ENCODE measurements around the gene PRR23E. TPM values are rescaled to one million over a fixed set of nuclear protein-coding genes. Genes with fewer than 3 reads are reported as not detected.

PRR23E gene
- total and polyA plus RNA-seq, 10 of the 15 experiments (the other 5 are each of a cell fraction or from before 2014, with no cell fraction given): not detected

DNA sequence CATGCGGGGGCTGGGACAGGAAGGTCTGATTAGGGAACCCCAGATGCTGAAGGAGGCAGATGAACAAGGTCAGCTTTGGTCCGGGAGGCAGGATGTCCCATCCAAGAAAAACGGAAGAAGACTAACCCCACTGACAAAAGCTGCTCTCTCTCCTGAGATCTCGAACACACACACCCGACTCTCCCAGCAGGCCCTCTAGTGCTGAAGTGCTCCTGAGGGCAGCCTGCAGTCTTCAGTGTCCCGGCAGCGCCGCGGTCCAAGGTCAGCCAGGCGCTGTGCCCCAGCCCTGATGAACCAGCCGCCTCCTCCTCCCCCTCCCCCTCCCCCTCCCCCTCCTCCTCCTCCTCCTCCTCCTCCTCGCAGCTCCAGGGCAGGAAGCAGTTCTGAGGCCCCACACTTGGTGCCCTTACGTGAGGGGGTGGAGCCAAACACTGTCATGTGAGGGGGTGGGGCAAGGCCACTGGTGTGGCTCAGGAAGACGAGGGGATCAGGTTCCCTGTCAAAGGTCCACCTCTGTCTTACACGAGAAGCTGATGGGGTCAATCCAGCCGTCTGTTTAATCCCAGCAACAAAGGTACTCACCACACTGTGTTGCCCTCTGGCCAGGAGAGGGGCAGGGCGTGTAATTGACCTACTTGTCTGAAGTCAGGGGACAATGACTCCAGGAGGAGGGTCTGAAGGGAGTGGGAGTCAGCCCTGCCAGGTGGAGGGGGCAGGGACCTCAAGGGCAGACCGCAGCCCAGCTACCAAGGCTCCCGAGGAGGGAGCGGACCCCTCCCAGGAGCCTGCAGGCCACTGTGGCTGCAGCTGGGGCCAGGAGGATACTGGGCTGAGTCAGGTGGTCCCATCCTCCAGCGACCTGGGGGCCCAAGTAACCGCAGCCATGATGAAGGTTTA is 34.3 kb downstream of the PRR23E start (continued):
- TF ChIP-seq CREB1 (IDR thresholded peaks at IDR 0.05; ENCODE audit: low read depth): no peak
- TF ChIP-seq POLR2AphosphoS5 (IDR thresholded peaks at IDR 0.05; ENCODE audit: low read length): no peak
- no peak for TF ChIP-seq MEF2B (IDR thresholded peaks at IDR 0.05; ENCODE audit: partially characterized antibody, poor library complexity, severe bottlenecking)
- no peak for TF ChIP-seq E2F4 (IDR thresholded peaks at IDR 0.05; ENCODE audit: low read depth, low read length)
- no peak for TF ChIP-seq POLR2AphosphoS2 (IDR thresholded peaks at IDR 0.05; ENCODE audit: low read depth, low read length)
- TF ChIP-seq RUNX3 (IDR thresholded peaks at IDR 0.05; ENCODE audit: low read length): peak; percentile 30; the same call in 1 of the 2 replicates
- TF ChIP-seq EED (IDR thresholded peaks at IDR 0.05; ENCODE audit: low read depth): no peak
- peak; percentile 32; the same call in 1 of the 2 replicates for TF ChIP-seq POLR2A (IDR thresholded peaks at IDR 0.05; ENCODE audit: low read depth, low read length)
- TF ChIP-seq RBBP5 (conservative IDR thresholded peaks at IDR 0.05): no peak
- TF ChIP-seq USF2 (IDR thresholded peaks at IDR 0.05; ENCODE audit: borderline replicate concordance, low read depth, low read length): no peak
- 0 out of 3 replicates have a peak, but pooled peaks of 1 of the 2 experiments have one; percentile 11 for TF ChIP-seq EGR1 (IDR thresholded peaks at IDR 0.05; ENCODE audit: borderline replicate concordance in 1 of 2, low read depth in 2 of 2, low read length in 2 of 2)
